Stimulated activated CD8-positive, alpha-beta memory T cell treated with anti-CD3 and anti-CD28 coated beads, Interleukin-4, amount 100 ng/mL, for 48 hours (primary cell): ENCODE data around the gene MCM8.
A peak's percentile ranks its signal among the peaks of the same experiment; 100 is the strongest.

Source experiments
- DNase-seq: peaks from one replicate; pipeline ENCODE4 v3.0.0-alpha.2; 2020

MCM8 gene

DNA sequence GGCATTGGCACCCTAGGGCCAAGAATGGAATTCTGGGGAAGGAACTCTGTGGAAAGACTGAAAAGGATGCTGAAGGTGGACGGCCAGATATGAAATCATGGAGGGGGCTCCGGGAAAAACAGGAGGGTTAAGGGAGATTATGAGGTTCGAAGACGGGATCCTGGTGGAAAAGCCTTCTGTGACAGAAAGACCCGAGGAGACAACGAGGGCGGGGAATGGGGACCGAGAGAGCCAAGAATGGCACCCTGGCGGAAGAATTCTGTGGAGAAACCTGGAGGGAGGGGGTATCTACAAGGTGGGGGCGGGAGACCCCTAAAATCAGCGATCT is 545 bp upstream of the MCM8 start:
- DNase-seq = no peak

GRCh38 chr20:5967469-5967868 is 17.0 kb downstream of the MCM8 start:
- no peak for DNase-seq

- no peak for DNase-seq
Measured at GRCh38 chr20:5968462-5968861, 18.0 kb downstream of the MCM8 start.

DNA sequence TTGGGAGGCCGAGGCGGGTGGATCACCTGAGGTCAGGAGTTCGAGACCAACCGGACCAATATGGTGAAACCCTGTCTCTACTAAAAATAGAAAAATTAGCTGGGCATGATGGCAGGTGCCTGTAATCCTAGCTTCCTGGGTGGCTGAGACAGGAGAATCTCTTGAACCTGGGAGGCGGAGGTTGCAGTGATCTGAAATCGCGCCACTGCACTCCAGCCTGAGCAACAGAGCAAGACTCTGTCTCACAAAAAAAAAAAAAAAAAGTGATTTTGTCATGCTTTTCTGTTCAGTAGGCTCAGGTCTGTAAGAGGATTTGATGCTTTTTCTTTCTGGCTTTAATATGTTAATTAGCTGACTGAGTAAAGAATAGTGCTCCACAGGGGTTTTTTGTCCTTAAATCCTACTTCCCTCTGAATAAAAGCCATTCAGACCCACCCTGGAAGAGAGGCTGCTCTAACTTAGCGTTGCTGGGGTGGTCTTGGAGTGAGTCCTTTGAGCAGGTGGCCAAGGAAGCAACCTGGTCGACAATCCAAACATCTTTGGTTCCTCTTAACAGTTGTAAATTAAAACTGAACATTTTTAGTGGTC is 19.0 kb downstream of the MCM8 start:
- DNase-seq = no peak

- DNase-seq = no peak
Measured at GRCh38 chr20:5969940-5970339, 19.5 kb downstream of the MCM8 start.

DNA sequence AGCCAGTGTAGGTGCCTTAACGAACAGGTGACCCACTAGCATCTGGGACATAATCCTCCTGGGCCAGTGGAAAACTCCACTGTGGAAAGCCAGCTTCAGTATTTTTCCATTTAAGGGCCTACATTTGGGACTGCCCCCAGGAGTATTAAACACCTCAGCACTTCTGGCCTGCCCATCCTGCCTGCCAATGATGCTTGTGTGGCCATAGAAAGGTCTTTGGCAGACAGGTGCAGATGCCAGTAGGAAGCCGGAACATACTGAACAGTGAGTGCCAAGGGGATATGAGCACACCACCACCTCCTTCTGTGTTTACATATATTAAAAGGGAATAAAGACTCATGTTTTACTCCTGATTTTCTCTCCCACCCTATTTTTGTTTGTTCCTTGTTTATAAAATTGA is 19.9 kb downstream of the MCM8 start:
- DNase-seq = no peak

GRCh38 chr20:5971203-5971602 is 20.8 kb downstream of the MCM8 start:
- no peak for DNase-seq

DNA sequence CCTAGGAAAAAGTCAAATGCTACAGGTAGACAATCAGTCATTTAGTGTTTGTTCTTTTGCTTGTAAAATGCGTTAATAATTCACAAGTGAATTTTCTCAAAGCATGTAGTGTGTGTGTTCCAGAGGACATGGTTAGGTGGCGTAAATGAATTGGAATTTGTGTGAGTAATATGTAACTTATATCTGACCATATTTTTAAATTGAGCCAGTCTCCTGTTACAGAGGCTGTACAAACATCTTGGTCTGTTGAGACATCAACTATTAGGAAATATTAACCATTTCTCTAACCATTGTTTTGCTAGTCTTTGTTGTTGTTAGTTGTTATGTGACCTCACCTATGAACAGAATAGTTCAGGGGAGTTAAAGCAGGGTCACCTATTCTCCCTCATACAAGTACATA is 22.7 kb downstream of the MCM8 start:
- no peak for DNase-seq

DNA sequence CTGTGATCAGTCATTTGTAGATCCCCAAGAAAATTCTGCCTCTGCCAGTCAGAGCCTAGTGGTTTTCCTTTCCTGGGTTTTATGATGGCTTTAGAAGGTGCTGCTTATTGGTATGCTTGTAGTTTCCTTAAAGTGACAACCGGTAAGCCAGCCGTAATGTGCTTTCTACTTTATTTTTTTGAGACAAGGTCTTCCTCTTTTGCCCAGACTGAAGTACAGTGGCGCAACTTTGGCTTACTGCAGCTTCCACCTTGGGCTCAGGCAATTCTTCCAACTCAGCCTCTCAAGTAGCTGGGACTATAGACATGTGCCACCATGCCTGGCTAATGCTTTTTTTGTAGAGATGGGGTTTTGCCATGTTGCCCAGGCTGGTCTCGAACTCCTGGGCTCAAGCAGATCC is 23.5 kb downstream of the MCM8 start:
- DNase-seq = no peak

GRCh38 chr20:5974531-5974930 is 24.1 kb downstream of the MCM8 start:
- no peak for DNase-seq

- DNase-seq = no peak
Measured at GRCh38 chr20:5975778-5976177, 25.3 kb downstream of the MCM8 start.

DNA sequence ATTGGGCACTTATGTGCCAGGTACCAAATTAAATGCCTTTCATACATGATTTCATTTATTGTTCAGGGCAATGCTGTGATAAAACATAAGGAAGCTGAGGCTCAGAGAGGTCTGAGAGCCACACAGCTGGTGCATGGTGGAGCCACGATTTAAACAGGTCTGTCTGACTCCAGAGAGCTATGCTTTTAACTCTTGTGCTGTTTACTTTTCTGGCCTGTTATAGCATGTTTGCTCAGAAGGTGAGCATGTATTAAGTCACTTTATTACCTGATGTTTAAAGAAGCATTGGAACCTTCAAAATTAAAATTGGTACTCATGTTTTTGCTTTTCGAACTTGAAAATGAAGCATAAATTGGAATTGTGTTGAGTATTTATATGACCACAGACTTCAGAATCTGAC is 26.8 kb downstream of the MCM8 start:
- DNase-seq = no peak

DNA sequence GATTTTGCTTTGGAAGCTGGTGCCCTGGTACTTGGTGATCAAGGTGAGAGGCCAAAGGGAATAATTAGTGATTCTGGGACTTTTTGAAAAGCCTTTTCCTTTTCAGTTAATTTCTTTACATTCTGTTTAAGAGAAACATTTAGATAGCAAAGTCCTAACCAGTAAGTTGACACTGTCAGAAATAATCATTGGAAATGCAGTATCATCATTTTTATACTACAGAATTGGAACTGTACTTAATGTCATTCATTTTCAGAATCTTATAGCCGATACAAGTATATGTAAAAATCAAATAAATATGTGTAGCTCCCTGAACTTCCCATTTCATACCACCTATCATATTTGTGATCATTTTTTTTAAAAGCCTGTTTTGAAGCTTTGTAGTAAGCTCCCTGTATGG is 27.5 kb downstream of the MCM8 start:
- DNase-seq = no peak

GRCh38 chr20:5979801-5980200 is 29.3 kb downstream of the MCM8 start:
- DNase-seq = no peak

GRCh38 chr20:5980720-5981538 is 30.5 kb downstream of the MCM8 start:
- no peak for DNase-seq

- DNase-seq = no peak
Measured at GRCh38 chr20:5987383-5987782, 36.9 kb downstream of the MCM8 start.

DNA sequence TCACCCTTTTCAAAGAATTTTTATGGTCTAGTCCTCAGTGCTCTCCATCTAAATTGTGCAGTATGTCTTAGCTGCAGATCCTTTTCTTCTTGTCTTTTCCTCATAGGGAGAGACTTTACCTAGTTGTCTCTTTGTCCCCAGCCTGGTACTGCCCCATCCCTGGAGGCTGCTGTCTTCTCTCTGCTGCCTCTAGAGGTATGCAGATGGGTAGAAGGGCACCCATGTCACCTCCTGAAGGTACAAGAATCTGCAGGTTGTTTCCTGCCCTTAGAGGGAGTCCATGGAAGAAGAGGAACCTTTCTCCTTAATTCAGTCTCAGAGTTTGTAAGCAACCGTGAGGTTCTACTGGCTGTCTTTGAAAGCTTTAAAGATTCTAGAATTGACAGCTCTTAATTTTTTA is 39.1 kb downstream of the MCM8 start:
- no peak for DNase-seq

DNA sequence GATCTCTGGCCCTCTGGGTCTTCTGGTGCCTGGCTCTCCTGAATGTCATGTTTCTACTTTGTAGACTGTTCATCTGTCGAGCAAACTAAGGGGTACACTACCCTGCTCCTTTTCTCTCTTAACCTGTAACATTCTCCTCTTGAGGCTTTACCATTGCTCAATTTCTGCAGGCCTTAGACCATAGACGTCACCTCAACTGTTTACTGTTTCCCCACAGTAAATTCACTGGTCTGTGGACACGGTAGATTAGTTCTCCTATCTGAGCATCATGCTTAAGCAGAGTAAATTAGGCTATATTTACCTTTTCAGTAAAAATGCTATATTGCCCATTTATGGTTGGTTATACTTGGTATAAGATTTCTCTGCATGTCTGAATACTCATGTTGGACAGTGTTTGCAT is 40.5 kb downstream of the MCM8 start:
- no peak for DNase-seq

DNA sequence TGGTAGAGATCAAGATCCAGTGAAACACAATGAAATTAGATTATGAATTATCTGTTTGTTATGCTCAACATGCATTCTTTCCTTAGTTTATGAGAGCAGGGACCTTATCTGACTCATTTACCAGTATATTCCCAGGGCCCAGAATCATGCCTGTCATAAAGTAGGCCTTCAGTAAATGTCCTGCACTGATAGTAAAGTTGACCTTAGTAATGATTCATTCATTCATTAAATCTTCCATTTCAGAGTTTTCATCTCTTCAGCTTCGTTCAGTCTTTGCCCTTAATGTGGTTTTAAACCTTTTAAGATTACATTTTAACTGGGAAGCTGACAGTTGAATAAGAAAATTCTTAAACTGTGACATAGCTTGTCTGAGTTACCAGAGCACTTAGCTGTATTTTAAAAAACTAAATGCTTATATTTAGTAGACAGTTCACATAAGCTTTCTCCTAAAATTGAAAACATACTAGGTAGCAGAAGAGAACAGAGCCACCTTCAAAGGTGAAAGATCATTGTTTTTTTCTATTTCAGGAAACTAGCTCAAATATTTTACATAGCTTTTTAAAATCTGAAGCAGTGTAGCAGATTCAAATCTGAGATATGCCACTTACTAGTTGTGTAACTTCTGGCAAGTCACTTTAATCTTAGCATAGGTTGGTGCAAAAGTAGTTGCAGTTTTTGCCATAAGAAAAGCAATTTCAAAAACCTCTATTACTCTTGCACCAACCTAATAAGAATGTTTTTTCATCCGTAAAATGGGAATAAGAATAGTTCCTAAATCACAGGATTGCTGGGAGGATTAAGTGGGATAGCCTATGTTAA is 41.4 kb downstream of the MCM8 start:
- no peak for DNase-seq

DNA sequence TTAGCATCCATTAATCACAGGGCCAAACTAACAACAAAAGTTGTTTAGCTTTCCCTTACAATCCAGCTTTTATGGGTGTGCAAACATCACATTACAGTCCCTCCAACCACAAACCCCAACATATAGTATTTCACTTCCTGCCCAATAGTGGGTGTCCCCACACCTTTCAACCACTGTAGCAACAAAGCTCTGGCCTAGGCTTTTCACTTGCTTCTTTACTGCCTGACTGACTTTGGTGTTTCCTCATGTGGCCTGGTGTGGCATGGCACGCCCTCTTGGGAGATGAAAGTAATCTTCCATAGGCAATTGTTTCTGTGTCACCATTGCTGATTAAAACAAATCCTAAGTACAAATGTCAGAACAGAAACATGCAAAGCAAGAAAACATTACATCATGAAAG is 46.3 kb downstream of the MCM8 start:
- DNase-seq = peak; percentile 47

- no peak for DNase-seq
Measured at GRCh38 chr20:5999783-6000182, 49.3 kb downstream of the MCM8 start.

DNA sequence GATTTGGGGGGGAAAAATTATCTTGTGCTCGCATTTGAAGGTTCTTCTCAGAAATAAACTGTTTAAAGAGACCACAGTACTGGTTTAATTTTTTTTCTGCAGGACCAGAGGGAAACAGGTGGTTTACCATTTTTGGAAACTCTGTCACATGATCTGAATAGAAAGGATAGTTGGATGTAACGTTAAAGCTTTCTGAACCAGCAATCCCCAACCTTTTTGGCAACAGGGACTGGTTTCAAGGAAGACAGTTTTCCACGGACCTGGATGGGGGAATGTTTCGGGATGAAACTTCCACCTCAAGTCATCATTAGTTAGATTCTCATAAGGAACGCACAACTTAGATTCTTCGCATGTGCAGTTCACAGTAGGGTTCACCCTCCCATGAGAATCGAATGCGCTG is 50.4 kb downstream of the MCM8 start:
- DNase-seq = no peak

- no peak for DNase-seq
Measured at GRCh38 chr20:6006603-6006949, 56.1 kb downstream of the MCM8 start.

GRCh38 chr20:6007094-6007528 is 56.7 kb downstream of the MCM8 start:
- no peak for DNase-seq
